Body of pancreas (tissue), 4 donors: Measurements from ENCODE around the gene RNF5.

ENCODE experiments used
- CTCF ChIP-seq, 7 experiments: fragments of 450-650 bp in 4 of 7; fragments of 200-600 bp in 3 of 7; sonication (generic) in 3 of 7; IDR thresholded peaks; one replicate each; pipeline ENCODE4 v1.5.1; 2016 to 2019; ENCODE audit warnings: antibody characterized with exemption in 7 of 7
- POLR2A ChIP-seq, 3 donors: fragments of 450-650 bp; IDR thresholded peaks; one replicate each; pipeline ENCODE4 v1.6.1; 2016; ENCODE audit warnings: antibody characterized with exemption in 3 of 3, mild to moderate bottlenecking in 2 of 3

GRCh38 chr6:32151863-32152768 lies 26.1 kb upstream of the RNF5 start, which contains the start of gene PRRT1:
- TF ChIP-seq CTCF (IDR thresholded peaks at IDR 0.05) = no peak
- no peak for TF ChIP-seq POLR2A (IDR thresholded peaks at IDR 0.05)
